GM06990 (cell line): ENCODE data around the gene UXS1.

ENCODE experiments used
- DNase-seq: peaks from one replicate; pipeline ENCODE4 v3.0.0-alpha.2; 2011; ENCODE audit not compliant: insufficient read length; ENCODE audit errors: extremely low read depth
- H3K27me3 ChIP-seq: replicated peaks from 2 replicates; pipeline ENCODE4 v1.6.0; 2011; ENCODE audit warnings: low read length; ENCODE audit not compliant: control insufficient read depth, insufficient read depth
- H3K36me3 ChIP-seq: 2 replicates; pipeline ENCODE4 v1.5.1; 2011; ENCODE audit warnings: low read length; ENCODE audit not compliant: control insufficient read depth, insufficient read depth
- H3K4me3 ChIP-seq: replicated peaks from 2 replicates; pipeline ENCODE4 v1.5.1; 2011; ENCODE audit warnings: low read depth, mild to moderate bottlenecking, control low read depth, low read length
- CTCF ChIP-seq: IDR thresholded peaks from 2 replicates; pipeline ENCODE4 v1.5.1; 2011; ENCODE audit warnings: low read length, control low read depth, mild to moderate bottlenecking, inconsistent platforms; ENCODE audit not compliant: insufficient read depth, poor library complexity, severe bottlenecking

UXS1 gene

GRCh38 chr2:106115250-106115649, 78.9 kb downstream of the UXS1 start:
- DNase-seq: no peak
- Histone ChIP-seq H3K4me3 (no peak overlapping the region), H3K36me3 (peaks cover 12% of the 10 kb centered on the region), H3K27me3 (no peaks in the 10 kb centered on the region)
- TF ChIP-seq CTCF: no peak

- no peak for DNase-seq
- Histone ChIP-seq H3K27me3 (no peaks in the 10 kb centered on the region), H3K4me3 (no peak overlapping the region), H3K36me3 (peaks cover 11% of the 10 kb centered on the region)
- TF ChIP-seq CTCF: no peak
Measured at GRCh38 chr2:106114166-106114565, 79.9 kb downstream of the UXS1 start.

- Histone ChIP-seq H3K4me3 (no peak overlapping the region), H3K27me3 (no peaks in the 10 kb centered on the region), H3K36me3 (peaks cover 11% of the 10 kb centered on the region)
- DNase-seq: no peak
- no peak for TF ChIP-seq CTCF
Measured at GRCh38 chr2:106113361-106113966, 80.6 kb downstream of the UXS1 start.

GRCh38 chr2:106111882-106112571, 82.1 kb downstream of the UXS1 start:
- TF ChIP-seq CTCF: no peak
- peaks cover 11% of the 10 kb centered on the region for H3K36me3 ChIP-seq
- DNase-seq: no peak
- no peaks in the 10 kb centered on the region for H3K27me3 ChIP-seq
- H3K4me3 ChIP-seq: no peak overlapping the region

- Histone ChIP-seq H3K4me3 (no peak overlapping the region), H3K36me3 (peaks cover 9% of the 10 kb centered on the region), H3K27me3 (no peaks in the 10 kb centered on the region)
- DNase-seq: no peak
- no peak for TF ChIP-seq CTCF
Measured at GRCh38 chr2:106109675-106110424, 84.3 kb downstream of the UXS1 start.
